Natural killer cell (primary cell): Measurements from ENCODE around the gene SLC25A38. TPM values are rescaled to one million over a fixed set of nuclear protein-coding genes. Genes with fewer than 3 reads are reported as not detected.

Experiments
- ATAC-seq, 3 donors: fragments of 150-1000 bp in 2 of 3; fragments of 200-7000 bp in 1 of 3; cut with Tn5 transposase; 1 replicate in 1 of 3; 2 replicates in 2 of 3; pipeline ENCODE4 v1.10.0; 2021; ENCODE audit warnings: mild to moderate bottlenecking in 2 of 3, moderate library complexity in 2 of 3
- DNase-seq, 2 donors: peaks; one replicate each; pipeline versions ENCODE4 v3.0.0 to v3.0.0-alpha.2; 2013 to 2021; ENCODE audit warnings: mixed read lengths in 1 of 2
- H3K27ac ChIP-seq: one replicate; pipeline ENCODE4 v1.5.1; 2013; ENCODE audit warnings: mild to moderate bottlenecking, low read length
- H3K27me3 ChIP-seq: one replicate; pipeline ENCODE4 v1.6.1; 2013; ENCODE audit warnings: low read length; ENCODE audit not compliant: control insufficient read depth, insufficient read depth
- H3K36me3 ChIP-seq: one replicate; pipeline ENCODE4 v1.6.1; 2013; ENCODE audit warnings: low read length; ENCODE audit not compliant: control insufficient read depth, insufficient read depth
- H3K4me1 ChIP-seq: one replicate; pipeline ENCODE4 v1.6.1; 2013; ENCODE audit warnings: low read length; ENCODE audit not compliant: control insufficient read depth, insufficient read depth
- H3K4me3 ChIP-seq: one replicate; pipeline ENCODE4 v1.5.1; 2013; ENCODE audit warnings: low read length
- H3K9me3 ChIP-seq: one replicate; pipeline ENCODE4 v1.6.1; 2013; ENCODE audit warnings: low read length; ENCODE audit not compliant: control insufficient read depth, insufficient read depth
- H3K27ac Mint-ChIP-seq, 2 donors: one replicate each; pipeline ENCODE4 v1.8.0; 2022; ENCODE audit warnings: mild to moderate bottlenecking in 2 of 2, mixed read lengths in 2 of 2, moderate library complexity in 1 of 2
- H3K27me3 Mint-ChIP-seq, 2 donors: one replicate each; pipeline ENCODE4 v1.8.0; 2022; ENCODE audit warnings: low read depth in 2 of 2, mixed read lengths in 2 of 2
- H3K36me3 Mint-ChIP-seq: one replicate; pipeline ENCODE4 v1.8.0; 2022; ENCODE audit warnings: mixed read lengths
- H3K4me1 Mint-ChIP-seq, 2 donors: one replicate each; pipeline ENCODE4 v1.8.0; 2022; ENCODE audit warnings: mixed read lengths in 2 of 2
- H3K4me3 Mint-ChIP-seq: one replicate; pipeline ENCODE4 v1.8.0; 2022; ENCODE audit warnings: mild to moderate bottlenecking, moderate library complexity, mixed read lengths
- H3K9me3 Mint-ChIP-seq, 2 donors: one replicate each; pipeline ENCODE4 v1.8.0; 2022; ENCODE audit warnings: mixed read lengths in 2 of 2
- CTCF ChIP-seq: fragments of 200-600 bp; IDR thresholded peaks from one replicate; pipeline ENCODE4 v1.8.0; 2022; ENCODE audit warnings: antibody characterized with exemption
- WGBS: methylation state at CpG from one replicate; pipeline ENCODE4 v1.1.7; 2013; ENCODE audit warnings: missing lambda C conversion rate; ENCODE audit not compliant: insufficient coverage; 5-methylcytosine and 5-hydroxymethylcytosine counted together
- intact Hi-C: fragments of 100-400 bp; cut with micrococcal nuclease; formaldehyde crosslinking; loops from one replicate; pipeline ENCODE4 v1.14.2; 2022
- total RNA-seq, 4 donors: library from RNA; stranded (reverse); fragments of 120-200 nt in 1 of 4; gene quantifications; one replicate each; pipeline versions ENCODE4 v1.2.3 to v1.2.4, GENCODE V29; 2013 to 2022

SLC25A38 gene
- total RNA-seq, 3 donors from 2014 or later (not counting 1 experiment from before 2014, with no cell fraction given): 40.0 to 44.7 (median 41.7) TPM

DNA sequence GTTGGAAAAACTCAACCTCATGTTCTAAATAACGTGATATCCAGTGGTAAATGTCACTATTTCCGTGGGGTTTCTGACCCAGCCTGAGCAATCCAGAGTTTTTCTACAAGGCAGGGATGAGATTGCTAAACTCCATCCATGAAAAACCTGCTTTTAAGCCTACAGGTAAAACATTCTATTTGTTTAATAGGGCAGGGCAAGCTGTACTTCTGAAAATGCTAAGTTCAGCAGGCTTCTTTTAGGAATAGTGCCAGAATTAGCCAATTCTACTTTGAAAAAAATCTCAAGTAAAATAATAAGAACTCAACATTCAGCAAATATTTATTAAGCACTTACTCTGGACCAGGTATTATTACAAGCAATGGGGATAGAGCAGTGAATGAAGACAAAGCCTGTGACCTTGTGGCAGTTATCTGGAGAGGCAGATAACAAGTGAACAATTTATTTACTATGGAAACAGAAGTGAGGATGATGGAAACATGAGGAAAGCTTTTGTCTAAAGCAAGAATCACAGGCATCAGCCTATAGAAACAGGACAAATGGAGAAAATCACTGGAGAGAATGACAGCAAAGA lies 36.7 kb downstream of the SLC25A38 start:
- WGBS: 94% methylated on average over 2 of the region's 2 CpGs
- no peak for DNase-seq
- intact Hi-C loops: no loop called here
- Mint-ChIP-seq H3K27me3 (peaks cover 6 to 7% of the 10 kb centered on the region in 2 donors), H3K27ac (no peak overlapping the region), H3K4me3 (no peak overlapping the region), H3K9me3 (no peaks in the 10 kb centered on the region), H3K36me3 (no peaks in the 10 kb centered on the region), H3K4me1 (peaks cover 0 to 7% of the 10 kb centered on the region in 2 donors)
- H3K27ac ChIP-seq: no peak overlapping the region
- no peak overlapping the region for H3K4me3 ChIP-seq
- TF ChIP-seq CTCF: no peak
- no peaks in the 10 kb centered on the region for H3K36me3 ChIP-seq
- no peaks in the 10 kb centered on the region for H3K9me3 ChIP-seq
- ATAC-seq: no peak
- H3K27me3 ChIP-seq: no peaks in the 10 kb centered on the region
- peaks cover 4% of the 10 kb centered on the region for H3K4me1 ChIP-seq

DNA sequence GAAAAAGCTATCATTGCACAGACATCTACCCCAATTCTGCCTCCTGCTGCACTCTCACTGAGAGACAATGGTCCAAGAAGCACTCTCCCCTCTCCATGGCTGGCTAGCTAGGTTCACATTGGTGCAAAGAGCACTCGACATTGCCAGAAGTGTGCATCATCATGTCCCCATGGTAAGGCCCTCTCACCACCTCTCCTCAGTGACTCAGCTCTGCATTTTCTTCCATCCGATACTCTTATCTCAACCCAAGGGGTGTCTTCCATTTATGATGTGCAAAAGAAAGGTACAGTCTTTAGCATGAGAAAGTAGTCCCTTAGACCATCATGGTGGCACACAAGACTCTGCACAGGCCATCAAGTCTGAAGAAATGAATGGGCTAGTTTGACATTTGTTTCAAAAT lies 37.4 kb downstream of the SLC25A38 start:
- TF ChIP-seq CTCF: no peak
- Histone ChIP-seq H3K9me3 (no peaks in the 10 kb centered on the region), H3K4me1 (peaks cover 4% of the 10 kb centered on the region), H3K27ac (no peak overlapping the region), H3K4me3 (no peak overlapping the region), H3K27me3 (no peaks in the 10 kb centered on the region), H3K36me3 (no peaks in the 10 kb centered on the region)
- peaks cover 6 to 7% of the 10 kb centered on the region in 2 donors for H3K27me3 Mint-ChIP-seq
- peaks cover 0 to 7% of the 10 kb centered on the region in 2 donors for H3K4me1 Mint-ChIP-seq
- H3K4me3 Mint-ChIP-seq: no peak overlapping the region
- intact Hi-C loops: no loop called here
- DNase-seq (no peak), ATAC-seq (no peak)
- H3K27ac Mint-ChIP-seq: no peak overlapping the region
- 94% methylated on average over 2 of the region's 2 CpGs for WGBS
- H3K36me3 Mint-ChIP-seq: no peaks in the 10 kb centered on the region
- no peaks in the 10 kb centered on the region for H3K9me3 Mint-ChIP-seq

GRCh38 chr3:39423436-39423970 lies 40.3 kb downstream of the SLC25A38 start:
- Mint-ChIP-seq H3K36me3 (no peaks in the 10 kb centered on the region), H3K4me3 (no peak overlapping the region), H3K27ac (no peak overlapping the region), H3K9me3 (no peaks in the 10 kb centered on the region), H3K4me1 (no peaks in the 10 kb centered on the region), H3K27me3 (peaks cover 3 to 6% of the 10 kb centered on the region in 2 donors)
- intact Hi-C loops: no loop called here
- Histone ChIP-seq H3K27ac (no peak overlapping the region), H3K9me3 (no peaks in the 10 kb centered on the region), H3K27me3 (peaks cover under 1% of the 10 kb centered on the region), H3K4me1 (no peaks in the 10 kb centered on the region), H3K36me3 (no peaks in the 10 kb centered on the region), H3K4me3 (no peak overlapping the region)
- no CpG with 5 or more reads among the region's 1 CpG for WGBS
- no peak for ATAC-seq
- no peak for DNase-seq
- no peak for TF ChIP-seq CTCF

GRCh38 chr3:39426312-39426711 lies 43.1 kb downstream of the SLC25A38 start:
- DNase-seq (no peak), ATAC-seq (no peak)
- 0% methylated on average over 1 of the region's 1 CpG for WGBS
- Histone ChIP-seq H3K27me3 (peaks cover 2% of the 10 kb centered on the region), H3K4me1 (no peaks in the 10 kb centered on the region), H3K27ac (no peak overlapping the region), H3K36me3 (no peaks in the 10 kb centered on the region), H3K4me3 (no peak overlapping the region), H3K9me3 (no peaks in the 10 kb centered on the region)
- TF ChIP-seq CTCF: no peak
- Mint-ChIP-seq H3K27ac (no peak overlapping the region), H3K4me3 (no peak overlapping the region), H3K4me1 (no peaks in the 10 kb centered on the region), H3K36me3 (no peaks in the 10 kb centered on the region), H3K27me3 (peaks cover under 1 to 9% of the 10 kb centered on the region in 2 donors), H3K9me3 (no peaks in the 10 kb centered on the region)
- intact Hi-C loops: no loop called here
